Ovary (tissue), 9 donors: ENCODE results near the gene IQGAP1. TPM values are rescaled to one million over a fixed set of nuclear protein-coding genes. Genes with fewer than 3 reads are reported as not detected.
"Not testable (repeated sequence)": the region's sequence is repeated elsewhere in the genome, so short reads cannot be mapped to it uniquely, and the experiment has no call there.

Experiments used
- DNase-seq, 5 donors: peaks; one replicate each; pipeline ENCODE4 v3.0.0-alpha.2; 2019 to 2020
- H3K27ac ChIP-seq, 2 donors: fragments of 200-600 bp; one replicate each; pipeline versions ENCODE4 v1.5.1 to v1.8.0; 2019 to 2022
- H3K27me3 ChIP-seq: fragments of 200-600 bp; one replicate; pipeline ENCODE4 v1.8.0; 2022
- H3K36me3 ChIP-seq: fragments of 200-600 bp; sonication (generic); one replicate; pipeline ENCODE4 v1.5.1; 2019
- H3K4me1 ChIP-seq: one replicate; pipeline ENCODE4 v1.8.1; 2013; ENCODE audit warnings: mild to moderate bottlenecking, moderate library complexity; ENCODE audit not compliant: insufficient read depth
- H3K4me3 ChIP-seq: fragments of 200-600 bp; sonication (generic); one replicate; pipeline ENCODE4 v1.5.1; 2017
- H3K9me3 ChIP-seq, 2 donors: fragments of 200-600 bp in 1 of 2; sonication (generic) in 1 of 2; one replicate each; pipeline versions ENCODE4 v1.5.1 to v1.8.1; 2013 to 2019; ENCODE audit warnings: mild to moderate bottlenecking in 1 of 2, moderate library complexity in 1 of 2
- EP300 ChIP-seq: sonication (generic); formaldehyde crosslinking; IDR thresholded peaks from one replicate; pipeline ENCODE4 v1.6.1; 2017; ENCODE audit warnings: antibody characterized with exemption
- POLR2A ChIP-seq: fragments of 450-650 bp; IDR thresholded peaks from one replicate; pipeline ENCODE4 v1.6.1; 2017; ENCODE audit warnings: antibody characterized with exemption, mild to moderate bottlenecking, moderate library complexity
- WGBS, 3 donors: extraction: QIAGEN DNeasy Blood & Tissue Kit in 1 of 3; methylation state at CpG; one replicate each; pipeline versions ENCODE4 v1.1.5 to v1.1.7; 2013 to 2017; 5-methylcytosine and 5-hydroxymethylcytosine counted together
- intact Hi-C, 4 donors: fragments of 100-400 bp; cut with DNase I; formaldehyde crosslinking; loops; one replicate each; pipeline versions ENCODE4 v1.11.0 to v1.15.1; 2022 to 2023
- polyA plus RNA-seq, 2 donors: library from polyadenylated mRNA; stranded (reverse); fragments of 200-250 nt in 1 of 2; fragments of 350-450 nt in 1 of 2; fragmentation: Illumina TruSeq in 1 of 2; extraction: RNeasy Lipid Tissue Mini Kit (QIAGEN cat#74804) in 1 of 2; gene quantifications; one replicate each; pipeline ENCODE4 v1.2.3, GENCODE V29; 2013 to 2014
- total RNA-seq, 7 donors: library from RNA; depleted of rRNA in 2 of 7; stranded (reverse); fragments of >200 nt in 2 of 7; fragmentation: NEBNext Ultra II Directional in 3 of 7; extraction: Animal tissue kit (Norgen Biotek cat#: 25700) in 3 of 7; gene quantifications; one replicate each; pipeline versions ENCODE4 v1.1.0 to v1.2.4, GENCODE V29; 2016 to 2023
- TF ChIP-seq, protein P1 (sequence below), 3 donors: fragments of 450-650 bp in 2 of 3; fragments of 200-600 bp in 1 of 3; IDR thresholded peaks; one replicate each; pipeline versions ENCODE4 v1.5.1 to v1.8.0; 2016 to 2022; ENCODE audit warnings: antibody characterized with exemption in 3 of 3, mild to moderate bottlenecking in 1 of 3
- donor health status: DM: no; HTN: no; CAD: no; lungs with moderate emphysema.
- donor health status: DM: no; HTN: no; CAD: no.
- donor health status: Bipolar disorder and iron deficiency.
- donor health status: DM: yes; HTN: yes; CAD: no.
- donor health status: DM: no; HTN: no; CAD: no.
- donor health status: DM: yes; HTN: yes; CAD: no.

The IQGAP1 gene
- total and polyA plus RNA-seq, 9 donors, result 68.1 to 173 (median 108) TPM

DNA sequence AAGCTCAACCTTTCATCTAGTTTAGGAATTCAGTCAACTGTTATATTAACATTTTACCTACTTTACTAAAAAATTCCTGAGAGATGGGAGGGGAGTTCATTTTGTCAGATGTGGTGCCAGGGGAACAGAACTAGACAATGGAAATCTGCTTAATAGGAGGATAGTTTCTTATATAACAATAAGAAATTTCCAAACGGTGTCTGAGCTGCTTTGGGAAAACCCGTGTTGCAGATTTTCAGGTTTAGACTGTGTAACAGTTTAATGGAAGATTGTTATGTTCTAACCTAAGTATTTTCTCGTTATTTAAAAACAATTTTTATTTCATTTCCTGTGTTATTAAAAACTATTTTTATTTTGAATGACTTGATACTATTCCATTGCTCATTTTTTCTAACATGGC lies 19.3 kb downstream of the IQGAP1 start:
- no peak for TF ChIP-seq POLR2A
- no peak for DNase-seq
- peaks cover 15% of the 10 kb centered on the region for H3K4me1 ChIP-seq
- intact Hi-C loops, result no loop called here
- 5 to 14% (median 9%) methylated on average over 3 of the region's 3 CpGs for WGBS, 3 donors
- no peaks in the 10 kb centered on the region for H3K9me3 ChIP-seq
- H3K36me3 ChIP-seq, result no peaks in the 10 kb centered on the region
- no peak overlapping the region for H3K4me3 ChIP-seq
- peak overlapping the region in 1 of 2 donors; percentile 19 for H3K27ac ChIP-seq
- no peaks in the 10 kb centered on the region for H3K27me3 ChIP-seq

GRCh38 chr15:90407871-90408317 lies 19.9 kb downstream of the IQGAP1 start:
- H3K27ac ChIP-seq, result no peak overlapping the region
- DNase-seq, result no peak
- no peak overlapping the region for H3K4me3 ChIP-seq
- intact Hi-C loops, result no loop called here
- no peaks in the 10 kb centered on the region for H3K36me3 ChIP-seq
- WGBS, 3 donors, result 28 to 52% (median 44%) methylated on average over 2 of the region's 2 CpGs
- no peaks in the 10 kb centered on the region for H3K9me3 ChIP-seq
- H3K27me3 ChIP-seq, result no peaks in the 10 kb centered on the region
- TF ChIP-seq EP300, result no peak
- TF ChIP-seq, protein P1, sequence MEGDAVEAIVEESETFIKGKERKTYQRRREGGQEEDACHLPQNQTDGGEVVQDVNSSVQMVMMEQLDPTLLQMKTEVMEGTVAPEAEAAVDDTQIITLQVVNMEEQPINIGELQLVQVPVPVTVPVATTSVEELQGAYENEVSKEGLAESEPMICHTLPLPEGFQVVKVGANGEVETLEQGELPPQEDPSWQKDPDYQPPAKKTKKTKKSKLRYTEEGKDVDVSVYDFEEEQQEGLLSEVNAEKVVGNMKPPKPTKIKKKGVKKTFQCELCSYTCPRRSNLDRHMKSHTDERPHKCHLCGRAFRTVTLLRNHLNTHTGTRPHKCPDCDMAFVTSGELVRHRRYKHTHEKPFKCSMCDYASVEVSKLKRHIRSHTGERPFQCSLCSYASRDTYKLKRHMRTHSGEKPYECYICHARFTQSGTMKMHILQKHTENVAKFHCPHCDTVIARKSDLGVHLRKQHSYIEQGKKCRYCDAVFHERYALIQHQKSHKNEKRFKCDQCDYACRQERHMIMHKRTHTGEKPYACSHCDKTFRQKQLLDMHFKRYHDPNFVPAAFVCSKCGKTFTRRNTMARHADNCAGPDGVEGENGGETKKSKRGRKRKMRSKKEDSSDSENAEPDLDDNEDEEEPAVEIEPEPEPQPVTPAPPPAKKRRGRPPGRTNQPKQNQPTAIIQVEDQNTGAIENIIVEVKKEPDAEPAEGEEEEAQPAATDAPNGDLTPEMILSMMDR (IDR thresholded peaks at IDR 0.05), result no peak
- TF ChIP-seq POLR2A, result no peak
- peaks cover 14% of the 10 kb centered on the region for H3K4me1 ChIP-seq

- Histone ChIP-seq H3K9me3 (no peaks in the 10 kb centered on the region), H3K4me3 (no peak overlapping the region), H3K36me3 (no peaks in the 10 kb centered on the region), H3K27ac (no peak overlapping the region), H3K4me1 (peaks cover 12% of the 10 kb centered on the region), H3K27me3 (no peaks in the 10 kb centered on the region)
- TF ChIP-seq EP300, result no peak
- TF ChIP-seq, protein P1 (IDR thresholded peaks at IDR 0.05), result no peak
- TF ChIP-seq POLR2A, result no peak
- intact Hi-C loops, result no loop called here
- WGBS, 3 donors, result 78 to 88% (median 78%) methylated on average over 3 of the region's 3 CpGs
- DNase-seq, result no peak
These were observed 20.6 kb downstream of the IQGAP1 start for GRCh38 chr15:90408657-90409056.

GRCh38 chr15:90409587-90409986 lies 21.5 kb downstream of the IQGAP1 start:
- H3K9me3 ChIP-seq, H3K27me3 ChIP-seq, H3K27ac ChIP-seq, intact Hi-C loops, H3K4me3 ChIP-seq, H3K36me3 ChIP-seq, DNase-seq: not testable (repeated sequence)
- WGBS, 3 donors, result 95 to 96% (median 96%) methylated on average over 3 of the region's 3 CpGs
- H3K4me1 ChIP-seq, result peaks cover 15% of the 10 kb centered on the region

DNA sequence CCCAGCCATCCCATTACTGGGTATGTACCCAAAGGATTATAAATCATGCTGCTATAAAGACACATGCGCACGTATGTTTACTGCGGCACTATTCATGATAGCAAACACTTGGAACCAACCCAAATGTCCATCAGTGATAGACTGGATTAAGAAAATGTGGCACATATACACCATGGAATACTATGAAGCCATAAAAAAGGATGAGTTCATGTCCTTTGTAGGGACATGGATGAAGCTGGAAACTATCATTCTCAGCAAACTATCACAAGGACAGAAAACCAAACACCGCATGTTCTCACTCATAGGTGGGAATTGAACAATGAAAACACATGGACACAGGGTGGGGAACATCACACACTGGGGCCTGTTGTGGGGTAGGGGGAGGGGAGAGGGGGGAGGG lies 22.3 kb downstream of the IQGAP1 start:
- H3K27me3 ChIP-seq, H3K9me3 ChIP-seq, H3K36me3 ChIP-seq, intact Hi-C loops, H3K27ac ChIP-seq, DNase-seq, H3K4me3 ChIP-seq: not testable (repeated sequence)
- WGBS, 3 donors, result 97 to 99% (median 98%) methylated on average over 4 of the region's 4 CpGs
- H3K4me1 ChIP-seq, result peaks cover 16% of the 10 kb centered on the region

DNA sequence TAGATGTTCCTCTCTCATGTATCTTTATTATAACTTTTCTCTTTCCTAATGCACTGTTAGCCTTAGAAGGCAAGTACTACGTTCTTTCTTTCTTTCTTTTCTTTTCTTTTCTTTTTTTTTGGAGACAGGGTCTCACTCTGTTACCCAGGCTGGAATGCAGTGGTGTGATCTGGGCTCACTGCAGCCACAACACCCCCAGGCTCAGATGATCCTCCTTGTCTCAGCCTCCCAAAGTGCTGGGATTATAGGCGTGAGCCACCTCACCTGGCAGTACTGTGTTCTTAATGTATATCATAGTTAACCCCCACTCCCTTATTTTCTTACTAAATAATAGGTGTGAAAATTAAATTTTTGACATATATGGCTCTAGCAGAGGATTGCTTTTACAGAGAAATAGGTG lies 23.1 kb downstream of the IQGAP1 start:
- no peak for DNase-seq
- no peaks in the 10 kb centered on the region for H3K9me3 ChIP-seq
- no peak overlapping the region for H3K4me3 ChIP-seq
- H3K27ac ChIP-seq, result no peak overlapping the region
- H3K36me3 ChIP-seq, result no peaks in the 10 kb centered on the region
- 93 to 94% (median 93%) methylated on average over 2 of the region's 2 CpGs for WGBS, 3 donors
- no peaks in the 10 kb centered on the region for H3K27me3 ChIP-seq
- TF ChIP-seq, protein P1 (IDR thresholded peaks at IDR 0.05), result no peak
- no peak for TF ChIP-seq POLR2A
- no peak for TF ChIP-seq EP300
- intact Hi-C loops, result no loop called here
- H3K4me1 ChIP-seq, result peaks cover 14% of the 10 kb centered on the region
